ENCODE results near the gene PIM3. TPM values are rescaled to one million over a fixed set of nuclear protein-coding genes. Genes with fewer than 3 reads are reported as not detected.
A peak's percentile ranks its signal among the peaks of the same experiment; 100 is the strongest.

The PIM3 gene
- total and polyA plus RNA-seq, 10 of the 15 experiments (the other 5 are each of a cell fraction or from before 2014, with no cell fraction given) = 0.31 to 60.8 (median 12.4) TPM

DNA sequence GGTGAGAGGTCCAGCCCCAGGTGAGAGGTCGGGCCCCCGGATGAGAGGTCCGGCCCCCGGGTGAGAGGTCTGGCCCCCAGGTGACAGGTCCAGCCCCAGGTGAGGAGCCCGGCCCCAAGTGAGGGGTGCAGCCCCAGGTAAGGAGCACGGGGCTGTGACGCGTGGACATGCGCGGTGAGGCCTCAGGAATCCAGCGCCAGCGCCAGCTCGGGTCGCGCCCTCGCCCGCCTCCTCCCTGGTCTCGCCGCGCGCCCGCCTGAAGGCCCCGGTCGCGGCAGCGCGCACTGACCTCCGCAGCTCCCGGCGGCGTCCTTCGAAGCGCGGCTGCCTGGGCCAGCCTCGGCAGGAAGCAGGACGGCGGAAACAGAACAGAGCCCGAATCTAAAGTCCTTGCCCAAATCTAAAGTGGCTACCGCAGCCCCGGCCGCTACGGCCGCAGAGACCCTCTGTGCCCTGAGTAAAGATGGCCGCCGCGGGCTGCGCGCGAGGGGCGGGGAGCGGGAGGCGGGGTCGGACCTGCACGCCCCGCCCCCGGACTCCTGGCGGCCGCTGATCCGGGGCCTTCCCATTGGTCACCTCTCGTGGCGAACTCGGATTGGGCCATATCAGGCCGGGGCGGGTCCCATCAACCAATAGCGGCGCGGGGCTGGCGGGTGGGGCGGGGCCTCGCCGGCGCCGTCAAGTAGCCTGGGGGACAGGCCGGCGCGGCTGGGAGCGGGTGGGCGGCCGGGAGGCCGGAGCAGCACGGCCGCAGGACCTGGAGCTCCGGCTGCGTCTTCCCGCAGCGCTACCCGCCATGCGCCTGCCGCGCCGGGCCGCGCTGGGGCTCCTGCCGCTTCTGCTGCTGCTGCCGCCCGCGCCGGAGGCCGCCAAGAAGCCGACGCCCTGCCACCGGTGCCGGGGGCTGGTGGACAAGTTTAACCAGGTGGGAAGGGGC lies 42.3 kb upstream of the PIM3 start, which contains the start of the genes ALG12 and CRELD2 (continued):
- no peak for TF ChIP-seq MYB (IDR thresholded peaks at IDR 0.05; ENCODE audit: borderline replicate concordance, low read depth, low read length)
- TF ChIP-seq HDAC6 (IDR thresholded peaks at IDR 0.05; ENCODE audit: unreplicated experiment) = no peak
- TF ChIP-seq ZNF24 (IDR thresholded peaks at IDR 0.05) = no peak
- TF ChIP-seq GATAD2B (conservative IDR thresholded peaks at IDR 0.05; ENCODE audit: low read depth) = peak; percentile 79
- peak; percentile 95 for TF ChIP-seq NR2F1 (conservative IDR thresholded peaks at IDR 0.05)
- no peak for TF ChIP-seq SMAD5 (IDR thresholded peaks at IDR 0.05; ENCODE audit: low read depth)
- peak; percentile 77 for TF ChIP-seq HCFC1 (IDR thresholded peaks at IDR 0.05; ENCODE audit: low read length)
- peak; percentile 17 for TF ChIP-seq MEF2B (IDR thresholded peaks at IDR 0.05; ENCODE audit: partially characterized antibody, poor library complexity, severe bottlenecking)
- TF ChIP-seq, protein P1, sequence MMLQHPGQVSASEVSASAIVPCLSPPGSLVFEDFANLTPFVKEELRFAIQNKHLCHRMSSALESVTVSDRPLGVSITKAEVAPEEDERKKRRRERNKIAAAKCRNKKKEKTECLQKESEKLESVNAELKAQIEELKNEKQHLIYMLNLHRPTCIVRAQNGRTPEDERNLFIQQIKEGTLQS (IDR thresholded peaks at IDR 0.05; ENCODE audit: borderline replicate concordance, extremely low read depth, low read depth, low read length) = no peak
- TF ChIP-seq ESRRA (IDR thresholded peaks at IDR 0.05; ENCODE audit: low read length) = no peak
- peak; percentile 99 for TF ChIP-seq YY1 (IDR thresholded peaks at IDR 0.05; ENCODE audit: low read depth, low read length)
- no peak for TF ChIP-seq GABPA (IDR thresholded peaks at IDR 0.05; ENCODE audit: low read depth)
- no peak for TF ChIP-seq KAT2A (conservative IDR thresholded peaks at IDR 0.05; ENCODE audit: control insufficient read depth, low read depth, low read length)
- TF ChIP-seq POLR2A (IDR thresholded peaks at IDR 0.05; ENCODE audit: low read depth, low read length) = peak; percentile 76
- no peak for TF ChIP-seq SRF (IDR thresholded peaks at IDR 0.05; ENCODE audit: low read depth in 2 of 2, low read length in 2 of 2)
- TF ChIP-seq RELA (IDR thresholded peaks at IDR 0.05; ENCODE audit: borderline replicate concordance, partially characterized antibody) = no peak
- peak; percentile 94 for TF ChIP-seq NFYB (IDR thresholded peaks at IDR 0.05; ENCODE audit: insufficient read depth, low read depth, low read length)
- TF ChIP-seq EED (IDR thresholded peaks at IDR 0.05; ENCODE audit: low read depth) = no peak
- peak; percentile 50 for TF ChIP-seq NRF1 (conservative IDR thresholded peaks at IDR 0.05; ENCODE audit: low read depth, low read length)
- TF ChIP-seq POU2F2 (IDR thresholded peaks at IDR 0.05; ENCODE audit: borderline replicate concordance, low read depth, low read length) = peak; percentile 14; the same call in 1 of the 3 replicates
- TF ChIP-seq NBN (IDR thresholded peaks at IDR 0.05) = no peak
- TF ChIP-seq PAX5 (IDR thresholded peaks at IDR 0.05; ENCODE audit: borderline replicate concordance, low read depth, low read length) = peak; percentile 25; the same call in 1 of the 2 replicates
- no peak for TF ChIP-seq NFIC (IDR thresholded peaks at IDR 0.05; ENCODE audit: low read depth, low read length)
- TF ChIP-seq JUNB (IDR thresholded peaks at IDR 0.05) = no peak
- no peak for TF ChIP-seq CHD1 (IDR thresholded peaks at IDR 0.05; ENCODE audit: low read depth, low read length)
- no peak for TF ChIP-seq CBFB (IDR thresholded peaks at IDR 0.05; ENCODE audit: low read depth)
